WTC11 (cell line): ENCODE data around the gene ZNF436. TPM values are rescaled to one million over a fixed set of nuclear protein-coding genes. Genes with fewer than 3 reads are reported as not detected.

ENCODE experiments used
- ATAC-seq: fragments of 200-7000 bp; cut with Tn5 transposase; 2 replicates; pipeline ENCODE4 v1.10.0; 2021; ENCODE audit warnings: mild to moderate bottlenecking, moderate library complexity
- CTCF ChIA-PET: fragments of 300-600 bp; sonication (Branson Sonifier 250); formaldehyde crosslinking; loops from one replicate; lab custom pipeline; 2021; ENCODE audit warnings: antibody characterized with exemption; lab: Charles Lee
- POLR2A ChIA-PET: fragments of 350-600 bp; sonication (Branson Sonifier 250); formaldehyde crosslinking; loops from one replicate; lab custom pipeline; 2021; ENCODE audit warnings: antibody characterized with exemption; lab: Charles Lee
- DNase-seq: peaks from one replicate; pipeline ENCODE4 v3.0.0; 2021; ENCODE audit warnings: low spot score
- H3K27ac Mint-ChIP-seq: 2 replicates; pipeline ENCODE4 v1.8.0; 2021; ENCODE audit warnings: mixed read lengths
- H3K27me3 Mint-ChIP-seq: 2 replicates; pipeline ENCODE4 v1.8.0; 2021; ENCODE audit warnings: low read depth, mild to moderate bottlenecking, moderate library complexity, mixed read lengths
- H3K36me3 Mint-ChIP-seq: 2 replicates; pipeline ENCODE4 v1.8.0; 2021; ENCODE audit warnings: mixed read lengths
- H3K4me1 Mint-ChIP-seq: 2 replicates; pipeline ENCODE4 v1.8.0; 2022; ENCODE audit warnings: mixed read lengths
- H3K4me3 Mint-ChIP-seq: 2 replicates; pipeline ENCODE4 v1.8.0; 2021; ENCODE audit warnings: mild to moderate bottlenecking, moderate library complexity, mixed read lengths
- H3K9me3 Mint-ChIP-seq: 2 replicates; pipeline ENCODE4 v1.8.0; 2021; ENCODE audit warnings: mixed read lengths
- ARID4B ChIP-seq: sonication (generic); formaldehyde crosslinking; IDR thresholded peaks from 2 replicates; pipeline ENCODE4 v1.8.0; 2023; ENCODE audit warnings: missing genetic modification reagents, mild to moderate bottlenecking, borderline replicate concordance
- ATF1 ChIP-seq: sonication (generic); formaldehyde crosslinking; IDR thresholded peaks from 2 replicates; pipeline ENCODE4 v1.8.1; 2023; ENCODE audit warnings: mild to moderate bottlenecking, moderate library complexity, missing genetic modification reagents
- ELF4 ChIP-seq: sonication (generic); formaldehyde crosslinking; IDR thresholded peaks from 2 replicates; pipeline ENCODE4 v1.8.1; 2022; ENCODE audit warnings: low read depth, mild to moderate bottlenecking, moderate library complexity, missing genetic modification reagents
- FOXK1 ChIP-seq: sonication (generic); formaldehyde crosslinking; IDR thresholded peaks from 2 replicates; pipeline ENCODE4 v1.8.0; 2022; ENCODE audit warnings: mild to moderate bottlenecking, moderate library complexity, missing genetic modification reagents
- JUN ChIP-seq: sonication (generic); formaldehyde crosslinking; IDR thresholded peaks from 2 replicates; pipeline ENCODE4 v1.8.0; 2023; ENCODE audit warnings: mild to moderate bottlenecking, missing genetic modification reagents
- MXD4 ChIP-seq: fragments of 250-450 bp; sonication (Bioruptor Pico); IDR thresholded peaks from 2 replicates; pipeline ENCODE4 v1.8.0; 2021; ENCODE audit warnings: mild to moderate bottlenecking, moderate library complexity, borderline replicate concordance
- OVOL2 ChIP-seq: fragments of 250-450 bp; sonication (Bioruptor Pico); IDR thresholded peaks from 2 replicates; pipeline ENCODE4 v1.9.0; 2021; ENCODE audit warnings: mild to moderate bottlenecking, borderline replicate concordance
- PRRX2 ChIP-seq: fragments of 250-450 bp; sonication (Bioruptor Pico); IDR thresholded peaks from 2 replicates; pipeline ENCODE4 v1.8.0; 2021; ENCODE audit warnings: mild to moderate bottlenecking
- TEAD1 ChIP-seq: sonication (generic); formaldehyde crosslinking; IDR thresholded peaks from 2 replicates; pipeline ENCODE4 v1.8.0; 2022; ENCODE audit warnings: mild to moderate bottlenecking, missing genetic modification reagents
- ZMAT4 ChIP-seq: fragments of 250-450 bp; sonication (Bioruptor Pico); IDR thresholded peaks from 2 replicates; pipeline ENCODE4 v1.9.0; 2021; ENCODE audit warnings: mild to moderate bottlenecking
- ZNF121 ChIP-seq: sonication (generic); formaldehyde crosslinking; IDR thresholded peaks from 2 replicates; pipeline ENCODE4 v1.8.0; 2023; ENCODE audit warnings: missing genetic modification reagents
- ZNF138 ChIP-seq: sonication (generic); formaldehyde crosslinking; conservative IDR thresholded peaks from 2 replicates; pipeline ENCODE4 v1.8.1; 2022; ENCODE audit warnings: mild to moderate bottlenecking, moderate library complexity, missing genetic modification reagents
- ZNF396 ChIP-seq: fragments of 250-450 bp; sonication (Bioruptor Pico); IDR thresholded peaks from 2 replicates; pipeline ENCODE4 v1.8.0; 2021; ENCODE audit warnings: mild to moderate bottlenecking, moderate library complexity, borderline replicate concordance
- ZNF671 ChIP-seq: fragments of 250-450 bp; sonication (Bioruptor Pico); IDR thresholded peaks from 2 replicates; pipeline ENCODE4 v1.8.0; 2021; ENCODE audit warnings: mild to moderate bottlenecking
- total RNA-seq: library from RNA; stranded (reverse); gene quantifications from 3 replicates; pipeline ENCODE4 v1.2.3, GENCODE V29; 2021
- TF ChIP-seq, protein P1 (sequence below): sonication (generic); formaldehyde crosslinking; IDR thresholded peaks from 2 replicates; pipeline ENCODE4 v1.8.1; 2022; ENCODE audit warnings: low read depth, missing genetic modification reagents, borderline replicate concordance
- TF ChIP-seq, protein P2 (sequence below): fragments of 200-600 bp; IDR thresholded peaks from 2 replicates; pipeline ENCODE4 v1.8.0; 2022; ENCODE audit warnings: antibody characterized with exemption
- TF ChIP-seq, protein P3 (sequence below): sonication (generic); formaldehyde crosslinking; IDR thresholded peaks from 2 replicates; pipeline ENCODE4 v1.8.0; 2023; ENCODE audit warnings: mild to moderate bottlenecking, missing genetic modification reagents

ZNF436 gene
- total RNA-seq, 1 experiment from 2014 or later = 1.3 TPM

GRCh38 chr1:23395154-23395724 lies 25.6 kb upstream of the ZNF436 start:
- H3K4me3 Mint-ChIP-seq = peak overlapping the region; percentile 19; the same call in 1 of the 2 replicates
- CTCF ChIA-PET = interaction anchor here (1.1 to 3.1 kb wide), 6 partner anchors 9 to 102 kb away, joined by 3 to 36 read pairs (median 4); partner anchors contain the start of gene HNRNPR
- TF ChIP-seq OVOL2 (CRISPR knock-in tag) (no peak), ARID4B (CRISPR knock-in tag) (0 out of 2 replicates have a peak, but pooled peaks have one; percentile 32)
- TF ChIP-seq, all 79 proteins: peak for 1
- H3K9me3 Mint-ChIP-seq = no peaks in the 10 kb centered on the region
- DNase-seq (peak; percentile 27), ATAC-seq (peak; percentile 77)
- no peaks in the 10 kb centered on the region for H3K36me3 Mint-ChIP-seq
- H3K27ac Mint-ChIP-seq = no peak overlapping the region
- peaks cover 19% of the 10 kb centered on the region for H3K4me1 Mint-ChIP-seq
- H3K27me3 Mint-ChIP-seq = no peaks in the 10 kb centered on the region
- POLR2A ChIA-PET = interaction anchor here (0.9 kb wide), 1 partner anchor 232 kb away, joined by 3 read pairs; no protein-coding TSS in a partner anchor

DNA sequence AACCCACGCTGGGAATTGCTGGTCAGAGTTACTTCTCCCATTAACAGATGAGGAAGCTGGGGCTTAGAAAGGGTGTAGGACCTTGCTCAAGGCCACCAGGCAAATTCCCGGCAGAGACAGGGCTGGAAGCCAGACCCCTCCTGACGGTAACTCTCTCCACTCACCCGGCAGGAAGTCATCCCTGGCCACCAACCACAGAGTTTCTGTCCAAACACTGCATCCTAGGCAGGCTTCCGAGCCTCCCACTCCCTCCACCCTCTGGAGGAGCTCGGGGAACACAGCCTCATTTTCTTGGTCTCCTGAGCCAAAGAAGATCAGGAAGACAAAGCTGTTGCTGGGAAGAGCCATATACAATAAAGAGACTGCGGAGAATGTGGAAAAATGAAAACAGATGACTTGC lies 25.0 kb upstream of the ZNF436 start:
- Mint-ChIP-seq H3K4me3 (peak overlapping the region; percentile 19; the same call in 1 of the 2 replicates), H3K36me3 (no peaks in the 10 kb centered on the region), H3K27me3 (no peaks in the 10 kb centered on the region), H3K9me3 (no peaks in the 10 kb centered on the region), H3K27ac (peak overlapping the region; percentile 21; the same call in 1 of the 2 replicates), H3K4me1 (peaks cover 19% of the 10 kb centered on the region)
- ChIA-PET CTCF (interaction anchor here (0.6 to 3.1 kb wide), 7 partner anchors 9 to 270 kb away, joined by 3 to 36 read pairs (median 3); partner anchors contain the start of gene HNRNPR), POLR2A (interaction anchor here (0.9 to 1.0 kb wide), 2 partner anchors 50 to 233 kb away, joined by 3 to 4 read pairs; partner anchors contain the start of gene HNRNPR)
- peak; percentile 41 for DNase-seq
- TF ChIP-seq, protein P1, sequence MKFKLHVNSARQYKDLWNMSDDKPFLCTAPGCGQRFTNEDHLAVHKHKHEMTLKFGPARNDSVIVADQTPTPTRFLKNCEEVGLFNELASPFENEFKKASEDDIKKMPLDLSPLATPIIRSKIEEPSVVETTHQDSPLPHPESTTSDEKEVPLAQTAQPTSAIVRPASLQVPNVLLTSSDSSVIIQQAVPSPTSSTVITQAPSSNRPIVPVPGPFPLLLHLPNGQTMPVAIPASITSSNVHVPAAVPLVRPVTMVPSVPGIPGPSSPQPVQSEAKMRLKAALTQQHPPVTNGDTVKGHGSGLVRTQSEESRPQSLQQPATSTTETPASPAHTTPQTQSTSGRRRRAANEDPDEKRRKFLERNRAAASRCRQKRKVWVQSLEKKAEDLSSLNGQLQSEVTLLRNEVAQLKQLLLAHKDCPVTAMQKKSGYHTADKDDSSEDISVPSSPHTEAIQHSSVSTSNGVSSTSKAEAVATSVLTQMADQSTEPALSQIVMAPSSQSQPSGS = no peak
- TF ChIP-seq ZNF121 (CRISPR knock-in tag) = peak; percentile 91
- peak; percentile 84 for ATAC-seq

DNA sequence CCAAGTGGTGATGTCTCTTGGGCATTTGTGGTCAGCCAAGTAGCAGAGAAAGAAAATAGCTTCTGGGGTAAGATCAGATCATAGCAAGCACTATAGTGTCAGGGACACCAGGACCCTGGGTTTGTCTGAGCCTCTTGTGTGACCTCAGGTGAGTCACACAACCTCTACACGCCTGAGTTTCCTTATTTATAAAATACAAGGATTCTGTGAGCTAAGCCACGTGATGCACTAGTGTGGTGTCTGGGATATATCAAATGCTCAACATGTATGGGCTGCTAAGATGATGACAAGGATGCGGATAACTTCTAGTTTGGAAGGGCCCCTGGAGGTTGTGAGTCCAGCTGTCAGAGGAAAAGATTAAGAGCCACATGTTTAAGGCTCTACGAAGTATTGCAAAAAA lies 24.5 kb upstream of the ZNF436 start:
- no peak for TF ChIP-seq ZNF396
- no peak for TF ChIP-seq TEAD1 (CRISPR knock-in tag)
- TF ChIP-seq, protein P2, sequence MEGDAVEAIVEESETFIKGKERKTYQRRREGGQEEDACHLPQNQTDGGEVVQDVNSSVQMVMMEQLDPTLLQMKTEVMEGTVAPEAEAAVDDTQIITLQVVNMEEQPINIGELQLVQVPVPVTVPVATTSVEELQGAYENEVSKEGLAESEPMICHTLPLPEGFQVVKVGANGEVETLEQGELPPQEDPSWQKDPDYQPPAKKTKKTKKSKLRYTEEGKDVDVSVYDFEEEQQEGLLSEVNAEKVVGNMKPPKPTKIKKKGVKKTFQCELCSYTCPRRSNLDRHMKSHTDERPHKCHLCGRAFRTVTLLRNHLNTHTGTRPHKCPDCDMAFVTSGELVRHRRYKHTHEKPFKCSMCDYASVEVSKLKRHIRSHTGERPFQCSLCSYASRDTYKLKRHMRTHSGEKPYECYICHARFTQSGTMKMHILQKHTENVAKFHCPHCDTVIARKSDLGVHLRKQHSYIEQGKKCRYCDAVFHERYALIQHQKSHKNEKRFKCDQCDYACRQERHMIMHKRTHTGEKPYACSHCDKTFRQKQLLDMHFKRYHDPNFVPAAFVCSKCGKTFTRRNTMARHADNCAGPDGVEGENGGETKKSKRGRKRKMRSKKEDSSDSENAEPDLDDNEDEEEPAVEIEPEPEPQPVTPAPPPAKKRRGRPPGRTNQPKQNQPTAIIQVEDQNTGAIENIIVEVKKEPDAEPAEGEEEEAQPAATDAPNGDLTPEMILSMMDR = no peak
- TF ChIP-seq ZNF671 = no peak
- no peak for TF ChIP-seq ELF4 (CRISPR knock-in tag)
- no peak for TF ChIP-seq ZMAT4 (CRISPR knock-in tag)
- TF ChIP-seq, protein P3, sequence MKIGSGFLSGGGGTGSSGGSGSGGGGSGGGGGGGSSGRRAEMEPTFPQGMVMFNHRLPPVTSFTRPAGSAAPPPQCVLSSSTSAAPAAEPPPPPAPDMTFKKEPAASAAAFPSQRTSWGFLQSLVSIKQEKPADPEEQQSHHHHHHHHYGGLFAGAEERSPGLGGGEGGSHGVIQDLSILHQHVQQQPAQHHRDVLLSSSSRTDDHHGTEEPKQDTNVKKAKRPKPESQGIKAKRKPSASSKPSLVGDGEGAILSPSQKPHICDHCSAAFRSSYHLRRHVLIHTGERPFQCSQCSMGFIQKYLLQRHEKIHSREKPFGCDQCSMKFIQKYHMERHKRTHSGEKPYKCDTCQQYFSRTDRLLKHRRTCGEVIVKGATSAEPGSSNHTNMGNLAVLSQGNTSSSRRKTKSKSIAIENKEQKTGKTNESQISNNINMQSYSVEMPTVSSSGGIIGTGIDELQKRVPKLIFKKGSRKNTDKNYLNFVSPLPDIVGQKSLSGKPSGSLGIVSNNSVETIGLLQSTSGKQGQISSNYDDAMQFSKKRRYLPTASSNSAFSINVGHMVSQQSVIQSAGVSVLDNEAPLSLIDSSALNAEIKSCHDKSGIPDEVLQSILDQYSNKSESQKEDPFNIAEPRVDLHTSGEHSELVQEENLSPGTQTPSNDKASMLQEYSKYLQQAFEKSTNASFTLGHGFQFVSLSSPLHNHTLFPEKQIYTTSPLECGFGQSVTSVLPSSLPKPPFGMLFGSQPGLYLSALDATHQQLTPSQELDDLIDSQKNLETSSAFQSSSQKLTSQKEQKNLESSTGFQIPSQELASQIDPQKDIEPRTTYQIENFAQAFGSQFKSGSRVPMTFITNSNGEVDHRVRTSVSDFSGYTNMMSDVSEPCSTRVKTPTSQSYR (CRISPR knock-in tag) = no peak
- TF ChIP-seq FOXK1 (CRISPR knock-in tag) = no peak
- TF ChIP-seq JUN (CRISPR knock-in tag) = no peak
- no peak for TF ChIP-seq ZNF138 (CRISPR knock-in tag)
- TF ChIP-seq MXD4 (CRISPR knock-in tag) = no peak
- TF ChIP-seq ATF1 (CRISPR knock-in tag) = no peak
- TF ChIP-seq PRRX2 (CRISPR knock-in tag) = no peak
- ATAC-seq (no peak), DNase-seq (no peak)
- Mint-ChIP-seq H3K4me1 (peaks cover 19% of the 10 kb centered on the region), H3K36me3 (no peaks in the 10 kb centered on the region), H3K27ac (no peak overlapping the region), H3K27me3 (no peaks in the 10 kb centered on the region), H3K4me3 (no peak overlapping the region), H3K9me3 (no peaks in the 10 kb centered on the region)
- ChIA-PET CTCF (interaction anchor here (0.6 to 3.1 kb wide), 4 partner anchors 10 to 270 kb away, joined by 3 to 36 read pairs (median 6); no protein-coding TSS in a partner anchor), POLR2A (interaction anchor here (0.9 to 1.0 kb wide), 2 partner anchors 50 to 233 kb away, joined by 3 to 4 read pairs; partner anchors contain the start of gene HNRNPR)
